ENCODE results near the gene UEVLD.
A peak's percentile ranks its signal among the peaks of the same experiment; 100 is the strongest.

UEVLD gene

GRCh38 chr11:18580113-18580766 lies 8.3 kb downstream of the UEVLD start:
- no peak for DNase-seq

- DNase-seq = no peak
These were observed 9.4 kb downstream of the UEVLD start for GRCh38 chr11:18578975-18579598.

GRCh38 chr11:18575361-18575760 lies 13.2 kb downstream of the UEVLD start:
- DNase-seq = no peak

- DNase-seq = peak; percentile 51
These were observed 21.5 kb downstream of the UEVLD start for GRCh38 chr11:18567081-18567480.

GRCh38 chr11:18566406-18566805 lies 22.1 kb downstream of the UEVLD start:
- peak; percentile 17 for DNase-seq

GRCh38 chr11:18564149-18564548 lies 24.4 kb downstream of the UEVLD start:
- DNase-seq = no peak

- DNase-seq = no peak
These were observed 25.3 kb downstream of the UEVLD start for GRCh38 chr11:18563090-18563730.

GRCh38 chr11:18548001-18548400 lies 40.5 kb downstream of the UEVLD start:
- DNase-seq = no peak

GRCh38 chr11:18540207-18541009 lies 48.1 kb downstream of the UEVLD start:
- no peak for DNase-seq

GRCh38 chr11:18536209-18536608 lies 52.3 kb downstream of the UEVLD start:
- DNase-seq = no peak

- no peak for DNase-seq
These were observed 54.3 kb downstream of the UEVLD start for GRCh38 chr11:18534245-18534644.

GRCh38 chr11:18533365-18533764 lies 55.2 kb downstream of the UEVLD start:
- DNase-seq = no peak

- DNase-seq = peak; percentile 21
These were observed 61.0 kb downstream of the UEVLD start for GRCh38 chr11:18527512-18527911.

GRCh38 chr11:18526521-18527296 lies 61.8 kb downstream of the UEVLD start, which contains the start of gene TSG101:
Gene TSG101 (minus strand): TSS chr11:18526942. CDS start chr11:18526816, 126 bp downstream.
- peak; percentile 93 for DNase-seq

GRCh38 chr11:18526130-18526520 lies 62.4 kb downstream of the UEVLD start:
- DNase-seq = no peak

GRCh38 chr11:18524248-18524647 lies 64.3 kb downstream of the UEVLD start:
- no peak for DNase-seq

- DNase-seq = no peak
These were observed 65.5 kb downstream of the UEVLD start for GRCh38 chr11:18523084-18523483.

GRCh38 chr11:18522388-18522787 lies 66.1 kb downstream of the UEVLD start:
- DNase-seq = no peak

- no peak for DNase-seq
These were observed 67.4 kb downstream of the UEVLD start for GRCh38 chr11:18521122-18521521.

GRCh38 chr11:18502352-18502751 lies 86.2 kb downstream of the UEVLD start:
- DNase-seq = no peak

GRCh38 chr11:18501629-18502028 lies 86.9 kb downstream of the UEVLD start:
- no peak for DNase-seq

GRCh38 chr11:18498039-18498438 lies 90.5 kb downstream of the UEVLD start:
- DNase-seq = no peak

GRCh38 chr11:18495703-18496102 lies 92.8 kb downstream of the UEVLD start:
- DNase-seq = peak; percentile 3

All from fibroblast of skin of right quadriceps (primary cell).